Measurements from ENCODE around the gene CD72. TPM values are rescaled to one million over a fixed set of nuclear protein-coding genes. Genes with fewer than 3 reads are reported as not detected.
"Not testable (repeated sequence)": the region's sequence is repeated elsewhere in the genome, so short reads cannot be mapped to it uniquely, and the experiment has no call there.

The CD72 gene
- total RNA-seq, 1 donor = 0.86 TPM

DNA sequence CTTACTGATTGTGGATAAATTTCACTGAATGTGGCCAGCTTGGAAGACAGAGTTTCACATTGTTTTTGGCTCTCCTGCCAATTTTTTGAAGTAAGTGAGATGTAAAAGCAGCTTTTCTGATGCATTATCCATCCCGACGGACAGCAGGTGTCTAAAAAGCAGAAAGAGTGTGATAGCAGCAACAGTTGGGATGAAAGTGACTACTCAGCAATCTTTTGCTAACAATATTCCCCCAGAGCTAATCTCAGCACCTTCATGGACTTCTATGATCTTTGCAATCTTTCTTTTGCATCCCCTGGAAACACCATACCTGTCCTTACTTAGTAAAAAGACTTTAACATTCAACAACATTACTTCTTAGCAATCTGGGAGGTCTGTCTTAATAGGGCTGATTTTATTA is 5.4 kb downstream of the CD72 start:
- TF ChIP-seq, protein P1, sequence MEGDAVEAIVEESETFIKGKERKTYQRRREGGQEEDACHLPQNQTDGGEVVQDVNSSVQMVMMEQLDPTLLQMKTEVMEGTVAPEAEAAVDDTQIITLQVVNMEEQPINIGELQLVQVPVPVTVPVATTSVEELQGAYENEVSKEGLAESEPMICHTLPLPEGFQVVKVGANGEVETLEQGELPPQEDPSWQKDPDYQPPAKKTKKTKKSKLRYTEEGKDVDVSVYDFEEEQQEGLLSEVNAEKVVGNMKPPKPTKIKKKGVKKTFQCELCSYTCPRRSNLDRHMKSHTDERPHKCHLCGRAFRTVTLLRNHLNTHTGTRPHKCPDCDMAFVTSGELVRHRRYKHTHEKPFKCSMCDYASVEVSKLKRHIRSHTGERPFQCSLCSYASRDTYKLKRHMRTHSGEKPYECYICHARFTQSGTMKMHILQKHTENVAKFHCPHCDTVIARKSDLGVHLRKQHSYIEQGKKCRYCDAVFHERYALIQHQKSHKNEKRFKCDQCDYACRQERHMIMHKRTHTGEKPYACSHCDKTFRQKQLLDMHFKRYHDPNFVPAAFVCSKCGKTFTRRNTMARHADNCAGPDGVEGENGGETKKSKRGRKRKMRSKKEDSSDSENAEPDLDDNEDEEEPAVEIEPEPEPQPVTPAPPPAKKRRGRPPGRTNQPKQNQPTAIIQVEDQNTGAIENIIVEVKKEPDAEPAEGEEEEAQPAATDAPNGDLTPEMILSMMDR (IDR thresholded peaks at IDR 0.05; ENCODE audit: insufficient read depth, low read depth, low read length) = no peak
- no peak overlapping the region for H3K4me3 ChIP-seq (ENCODE audit: low read depth, low read length)
- no peak for DNase-seq (ENCODE audit: low read depth)

DNA sequence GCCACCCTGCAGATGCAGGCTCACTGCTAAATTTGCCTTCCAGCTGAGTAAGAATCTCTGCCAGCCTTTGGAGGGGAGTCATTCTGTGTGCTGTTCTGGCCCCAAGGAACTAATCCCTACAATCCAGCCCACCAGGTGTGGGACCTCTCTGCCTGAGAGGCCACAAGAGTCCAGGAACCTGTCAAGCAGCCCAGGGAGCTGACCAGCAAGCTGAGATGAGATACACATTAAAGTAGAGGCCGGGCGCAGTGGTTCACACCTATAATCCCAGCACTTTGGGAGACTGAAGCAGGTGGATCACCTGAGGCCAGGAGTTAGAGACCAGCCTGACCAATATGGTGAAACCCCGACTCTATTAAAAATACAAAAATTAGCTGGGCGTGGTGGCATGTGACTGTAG is 6.1 kb downstream of the CD72 start:
- not testable (repeated sequence) for DNase-seq (ENCODE audit: low read depth); H3K4me3 ChIP-seq (ENCODE audit: low read depth, low read length)

GRCh38 chr9:35611230-35611797 is 6.9 kb downstream of the CD72 start:
- no peak overlapping the region for H3K4me3 ChIP-seq (ENCODE audit: low read depth, low read length)
- peak; percentile 43 for DNase-seq (ENCODE audit: low read depth)
- TF ChIP-seq, protein P1 (IDR thresholded peaks at IDR 0.05; ENCODE audit: insufficient read depth, low read depth, low read length) = peak; percentile 78

- no peak for DNase-seq (ENCODE audit: low read depth)
- TF ChIP-seq, protein P1 (IDR thresholded peaks at IDR 0.05; ENCODE audit: insufficient read depth, low read depth, low read length) = no peak
- no peak overlapping the region for H3K4me3 ChIP-seq (ENCODE audit: low read depth, low read length)
Observed at GRCh38 chr9:35609820-35610163, 8.4 kb downstream of the CD72 start.

GRCh38 chr9:35609001-35609819 is 9.0 kb downstream of the CD72 start:
- TF ChIP-seq, protein P1 (IDR thresholded peaks at IDR 0.05; ENCODE audit: insufficient read depth, low read depth, low read length) = no peak
- DNase-seq (ENCODE audit: low read depth) = no peak
- no peak overlapping the region for H3K4me3 ChIP-seq (ENCODE audit: low read depth, low read length)

GRCh38 chr9:35608221-35608620 is 10.0 kb downstream of the CD72 start:
- no peak for DNase-seq (ENCODE audit: low read depth)
- TF ChIP-seq, protein P1 (IDR thresholded peaks at IDR 0.05; ENCODE audit: insufficient read depth, low read depth, low read length) = no peak
- no peak overlapping the region for H3K4me3 ChIP-seq (ENCODE audit: low read depth, low read length)

DNA sequence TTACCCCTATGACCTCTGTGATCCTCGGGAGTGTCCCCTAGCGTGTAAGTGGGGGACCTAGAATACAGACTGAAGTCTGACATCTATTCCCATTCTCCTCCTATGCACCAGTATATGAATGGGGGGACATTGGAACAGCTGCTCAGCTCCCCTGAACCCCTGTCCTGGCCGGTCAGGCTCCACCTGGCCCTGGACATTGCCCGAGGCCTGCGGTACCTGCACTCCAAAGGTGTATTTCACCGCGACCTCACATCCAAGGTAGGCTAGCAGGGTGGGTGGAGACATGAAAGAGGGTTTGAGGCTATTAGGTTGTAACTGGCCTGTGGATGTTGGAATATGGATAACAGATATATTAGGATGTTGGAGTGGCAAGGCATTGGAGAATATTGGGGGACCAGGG is 11.5 kb downstream of the CD72 start:
- no peak for DNase-seq (ENCODE audit: low read depth)
- TF ChIP-seq, protein P1 (IDR thresholded peaks at IDR 0.05; ENCODE audit: insufficient read depth, low read depth, low read length) = no peak
- no peak overlapping the region for H3K4me3 ChIP-seq (ENCODE audit: low read depth, low read length)

All from fibroblast of villous mesenchyme (primary cell).